Measurements from ENCODE around the gene CD38.

CD38 gene

GRCh38 chr4:15870079-15870478, 92.0 kb downstream of the CD38 start:
- DNase-seq, result no peak

GRCh38 chr4:15870921-15871664, 93.0 kb downstream of the CD38 start:
- no peak for DNase-seq

- DNase-seq, result no peak
These were observed 95.0 kb downstream of the CD38 start for GRCh38 chr4:15873117-15873516.

- DNase-seq, result no peak
These were observed 96.5 kb downstream of the CD38 start for GRCh38 chr4:15874671-15875070.

- no peak for DNase-seq
These were observed 97.7 kb downstream of the CD38 start for GRCh38 chr4:15875663-15876460.

- no peak for DNase-seq
These were observed 99.9 kb downstream of the CD38 start for GRCh38 chr4:15878011-15878410.

GRCh38 chr4:15881820-15882219, 103.7 kb downstream of the CD38 start:
- DNase-seq, result no peak

GRCh38 chr4:15882675-15883086, 104.6 kb downstream of the CD38 start:
- peak; percentile 25 for DNase-seq

- DNase-seq, result no peak
These were observed 105.6 kb downstream of the CD38 start for GRCh38 chr4:15883610-15884243.

GRCh38 chr4:15884666-15885065, 106.5 kb downstream of the CD38 start:
- no peak for DNase-seq

GRCh38 chr4:15885422-15885821, 107.3 kb downstream of the CD38 start:
- DNase-seq, result no peak

GRCh38 chr4:15888515-15888914, 110.4 kb downstream of the CD38 start:
- DNase-seq, result no peak

- no peak for DNase-seq
These were observed 112.2 kb downstream of the CD38 start for GRCh38 chr4:15890246-15890829.

GRCh38 chr4:15891312-15891711, 113.2 kb downstream of the CD38 start:
- no peak for DNase-seq

GRCh38 chr4:15893962-15894361, 115.8 kb downstream of the CD38 start:
- no peak for DNase-seq

- DNase-seq, result no peak
These were observed 116.3 kb downstream of the CD38 start for GRCh38 chr4:15894393-15894792.

GRCh38 chr4:15894921-15895916, 117.1 kb downstream of the CD38 start:
- no peak for DNase-seq

GRCh38 chr4:15897577-15897976, 119.4 kb downstream of the CD38 start:
- no peak for DNase-seq

GRCh38 chr4:15898902-15899301, 120.8 kb downstream of the CD38 start:
- no peak for DNase-seq

GRCh38 chr4:15899511-15899910, 121.4 kb downstream of the CD38 start:
- no peak for DNase-seq

GRCh38 chr4:15901007-15901406, 122.9 kb downstream of the CD38 start:
- DNase-seq, result no peak

- no peak for DNase-seq
These were observed 123.9 kb downstream of the CD38 start for GRCh38 chr4:15901998-15902397.

All from activated naive CD4-positive, alpha-beta T cell treated with Interleukin-2 at 50 U/mL for 16 hours (primary cell).